ENCODE data around the gene RAB40C.

Gene RAB40C

GRCh38 chr16:546909-547770, 42.7 kb upstream of the RAB40C start:
- ATAC-seq (ENCODE audit: low read depth) (peak; percentile 58), DNase-seq (ENCODE audit: low spot score) (no peak)
- Histone ChIP-seq H3K9me3 (ENCODE audit: severe bottlenecking) (no peaks in the 10 kb centered on the region), H3K27ac (ENCODE audit: poor library complexity, severe bottlenecking) (no peak overlapping the region), H3K36me3 (ENCODE audit: low read depth) (peaks cover 9% of the 10 kb centered on the region), H3K4me1 (ENCODE audit: insufficient read depth, poor library complexity, severe bottlenecking) (no peaks in the 10 kb centered on the region), H3K27me3 (ENCODE audit: insufficient read depth, poor library complexity, severe bottlenecking) (no peaks in the 10 kb centered on the region), H3K4me3 (ENCODE audit: severe bottlenecking) (no peak overlapping the region)
- peak; percentile 53 for TF ChIP-seq CTCF (IDR thresholded peaks at IDR 0.05; ENCODE audit: poor library complexity, severe bottlenecking)

GRCh38 chr16:548586-548985, 41.3 kb upstream of the RAB40C start:
- no peak overlapping the region for H3K4me3 ChIP-seq (ENCODE audit: severe bottlenecking)
- ATAC-seq (ENCODE audit: low read depth) = no peak
- H3K36me3 ChIP-seq (ENCODE audit: low read depth) = peaks cover 12% of the 10 kb centered on the region
- no peak for DNase-seq (ENCODE audit: low spot score)
- TF ChIP-seq CTCF (IDR thresholded peaks at IDR 0.05; ENCODE audit: poor library complexity, severe bottlenecking) = no peak
- H3K27ac ChIP-seq (ENCODE audit: poor library complexity, severe bottlenecking) = no peak overlapping the region
- H3K9me3 ChIP-seq (ENCODE audit: severe bottlenecking) = no peaks in the 10 kb centered on the region
- no peaks in the 10 kb centered on the region for H3K4me1 ChIP-seq (ENCODE audit: insufficient read depth, poor library complexity, severe bottlenecking)
- H3K27me3 ChIP-seq (ENCODE audit: insufficient read depth, poor library complexity, severe bottlenecking) = no peaks in the 10 kb centered on the region

DNA sequence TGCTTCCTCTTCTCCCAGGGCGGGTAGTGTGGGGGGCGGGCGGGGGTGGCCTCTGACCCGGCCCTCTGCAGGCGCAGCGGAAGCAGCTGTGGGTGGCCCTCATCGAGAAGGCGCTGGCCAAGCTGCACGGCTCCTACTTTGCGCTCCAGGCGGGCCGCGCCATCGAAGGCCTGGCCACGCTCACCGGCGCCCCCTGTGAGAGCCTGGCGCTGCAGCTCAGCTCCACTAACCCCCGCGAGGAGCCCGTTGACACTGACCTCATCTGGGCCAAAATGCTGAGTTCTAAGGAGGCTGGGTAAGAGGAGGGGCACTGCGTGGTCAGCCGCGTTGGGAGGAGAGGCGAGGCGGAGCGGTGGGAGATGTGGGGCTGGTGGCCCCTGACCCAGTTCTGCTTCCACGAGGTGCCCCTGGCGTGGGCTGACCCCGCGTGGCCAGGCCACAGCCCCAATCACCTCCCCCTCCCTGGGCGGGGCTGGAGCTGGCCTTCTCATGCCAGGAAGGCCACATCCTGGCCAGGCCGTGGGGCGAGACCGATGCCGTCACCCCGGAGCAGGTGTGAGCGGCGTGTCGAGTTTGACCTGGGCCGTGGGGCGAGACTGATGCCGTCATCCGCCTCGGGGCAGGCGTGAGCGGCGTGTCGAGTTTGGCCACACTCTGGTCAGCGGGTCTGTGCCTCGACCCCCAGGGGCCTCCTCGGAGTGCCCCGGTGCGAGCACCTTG, 40.2 kb upstream of the RAB40C start:
- no peak overlapping the region for H3K27ac ChIP-seq (ENCODE audit: poor library complexity, severe bottlenecking)
- H3K36me3 ChIP-seq (ENCODE audit: low read depth) = peaks cover 12% of the 10 kb centered on the region
- ATAC-seq (ENCODE audit: low read depth) = no peak
- no peak for TF ChIP-seq CTCF (IDR thresholded peaks at IDR 0.05; ENCODE audit: poor library complexity, severe bottlenecking)
- H3K9me3 ChIP-seq (ENCODE audit: severe bottlenecking) = no peaks in the 10 kb centered on the region
- no peaks in the 10 kb centered on the region for H3K4me1 ChIP-seq (ENCODE audit: insufficient read depth, poor library complexity, severe bottlenecking)
- no peaks in the 10 kb centered on the region for H3K27me3 ChIP-seq (ENCODE audit: insufficient read depth, poor library complexity, severe bottlenecking)
- no peak overlapping the region for H3K4me3 ChIP-seq (ENCODE audit: severe bottlenecking)
- no peak for DNase-seq (ENCODE audit: low spot score)

GRCh38 chr16:551210-551609, 38.7 kb upstream of the RAB40C start:
- no peak for TF ChIP-seq CTCF (IDR thresholded peaks at IDR 0.05; ENCODE audit: poor library complexity, severe bottlenecking)
- peaks cover 12% of the 10 kb centered on the region for H3K36me3 ChIP-seq (ENCODE audit: low read depth)
- no peaks in the 10 kb centered on the region for H3K9me3 ChIP-seq (ENCODE audit: severe bottlenecking)
- H3K4me1 ChIP-seq (ENCODE audit: insufficient read depth, poor library complexity, severe bottlenecking) = no peaks in the 10 kb centered on the region
- DNase-seq (ENCODE audit: low spot score) (no peak), ATAC-seq (ENCODE audit: low read depth) (no peak)
- H3K4me3 ChIP-seq (ENCODE audit: severe bottlenecking) = no peak overlapping the region
- H3K27ac ChIP-seq (ENCODE audit: poor library complexity, severe bottlenecking) = no peak overlapping the region
- H3K27me3 ChIP-seq (ENCODE audit: insufficient read depth, poor library complexity, severe bottlenecking) = no peaks in the 10 kb centered on the region

Data from RWPE2 (cell line).